Measurements from ENCODE around the gene NFASC.

Gene NFASC

GRCh38 chr1:205009670-205010069, 139.0 kb downstream of the NFASC start:
- no peak overlapping the region for H3K4me3 ChIP-seq (replicated peaks; ENCODE audit: low read depth, low read length)
- TF ChIP-seq CTCF (IDR thresholded peaks at IDR 0.05; ENCODE audit: low read depth, low read length, missing control alignments), result no peak
- DNase-seq (ENCODE audit: extremely low read depth, low read depth), result no peak

DNA sequence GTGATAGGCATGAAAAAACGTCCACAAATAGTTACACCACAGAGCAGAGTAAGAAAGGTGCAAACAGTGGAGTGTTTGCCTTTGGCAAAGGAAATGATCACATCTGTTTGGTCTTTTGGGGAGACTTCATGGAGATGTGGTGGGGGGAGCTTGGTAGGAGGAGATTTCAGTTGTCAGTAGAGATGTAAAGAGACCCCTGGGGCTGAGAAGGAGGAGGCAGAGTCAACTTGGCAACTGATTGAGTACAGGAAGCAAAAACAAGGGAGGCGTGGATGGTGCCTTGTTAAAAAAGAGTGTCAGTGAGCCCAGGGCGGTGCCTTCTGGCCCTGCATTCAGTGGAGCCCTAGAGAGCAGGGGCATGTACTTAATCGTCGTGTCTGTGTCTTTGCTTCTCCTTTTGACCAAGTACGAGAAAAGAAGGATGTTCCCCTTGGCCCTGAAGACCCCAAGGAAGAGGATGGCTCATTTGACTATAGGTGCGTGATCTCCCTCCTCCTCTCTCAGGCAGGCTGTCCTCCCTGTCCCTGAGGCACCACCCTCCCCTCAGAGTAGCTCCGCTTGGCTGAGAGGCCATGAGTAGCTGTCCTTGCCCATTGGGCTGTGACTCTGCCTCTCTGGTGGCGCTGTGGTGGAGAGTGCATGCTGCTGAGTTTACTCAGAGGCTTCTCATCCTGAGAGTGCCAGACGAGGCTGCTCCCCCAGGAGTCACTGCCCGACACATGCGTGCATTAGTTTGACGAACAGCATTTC, 141.9 kb downstream of the NFASC start:
- no peak for TF ChIP-seq CTCF (IDR thresholded peaks at IDR 0.05; ENCODE audit: low read depth, low read length, missing control alignments)
- no peak for DNase-seq (ENCODE audit: extremely low read depth, low read depth)
- no peak overlapping the region for H3K4me3 ChIP-seq (replicated peaks; ENCODE audit: low read depth, low read length)

DNA sequence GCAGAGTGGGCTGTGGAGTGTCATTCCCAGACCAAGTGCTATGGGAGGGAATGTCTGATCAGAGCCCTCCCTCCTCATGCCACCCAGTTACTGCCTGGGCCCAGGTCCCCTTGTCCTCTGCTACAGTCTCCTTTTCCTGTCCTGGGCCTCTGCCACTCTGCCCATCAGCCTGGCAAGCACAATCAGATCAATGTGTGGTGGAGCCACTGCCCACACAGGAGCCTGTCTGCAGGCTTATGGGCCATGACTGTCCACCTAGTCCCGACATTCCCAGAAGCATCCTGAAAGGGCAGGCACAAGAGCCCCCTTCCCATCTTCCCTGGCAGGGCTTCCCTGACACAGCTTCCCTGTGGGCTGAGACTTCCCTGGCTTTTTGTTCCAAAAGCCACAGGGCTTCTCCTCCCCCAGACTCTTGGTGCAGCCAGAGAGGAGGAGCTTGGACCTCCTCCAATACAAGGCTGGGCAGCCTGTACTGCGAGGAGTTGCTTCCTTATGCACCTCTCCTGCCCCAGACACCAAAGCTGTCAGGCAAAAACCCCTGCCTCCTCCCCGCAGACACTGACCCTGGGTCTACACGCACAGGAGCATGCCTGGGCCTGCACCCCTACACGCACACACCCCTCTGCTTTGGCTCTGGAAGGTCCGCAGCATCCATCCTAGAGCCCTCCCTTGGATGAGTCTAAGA, 143.2 kb downstream of the NFASC start:
- H3K4me3 ChIP-seq (replicated peaks; ENCODE audit: low read depth, low read length), result no peak overlapping the region
- DNase-seq (ENCODE audit: extremely low read depth, low read depth), result peak; percentile 1
- TF ChIP-seq CTCF (IDR thresholded peaks at IDR 0.05; ENCODE audit: low read depth, low read length, missing control alignments), result no peak

DNA sequence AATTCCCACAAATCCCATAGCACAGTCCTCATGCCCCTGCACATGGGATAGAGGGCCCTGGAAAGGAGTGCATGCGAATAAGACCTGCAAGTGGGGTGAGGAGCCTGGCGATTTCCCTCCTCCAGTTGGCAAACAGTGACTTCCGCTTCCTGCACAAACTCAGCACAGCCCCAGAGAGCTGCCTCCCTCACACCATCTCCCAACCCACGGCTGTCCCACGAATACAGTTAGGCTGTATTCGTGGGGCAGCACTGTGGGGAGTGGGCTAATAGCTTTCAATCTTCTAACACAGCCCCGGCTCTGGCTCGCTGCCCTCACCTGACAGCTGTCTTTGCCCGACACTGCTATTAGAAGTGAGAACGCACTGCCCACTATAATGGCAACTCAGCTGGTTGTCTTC, 144.1 kb downstream of the NFASC start:
- no peak for DNase-seq (ENCODE audit: extremely low read depth, low read depth)
- TF ChIP-seq CTCF (IDR thresholded peaks at IDR 0.05; ENCODE audit: low read depth, low read length, missing control alignments), result no peak
- H3K4me3 ChIP-seq (replicated peaks; ENCODE audit: low read depth, low read length), result no peak overlapping the region

GRCh38 chr1:205015241-205015640, 144.6 kb downstream of the NFASC start:
- no peak overlapping the region for H3K4me3 ChIP-seq (replicated peaks; ENCODE audit: low read depth, low read length)
- DNase-seq (ENCODE audit: extremely low read depth, low read depth), result no peak
- TF ChIP-seq CTCF (IDR thresholded peaks at IDR 0.05; ENCODE audit: low read depth, low read length, missing control alignments), result no peak

- H3K4me3 ChIP-seq (replicated peaks; ENCODE audit: low read depth, low read length), result no peak overlapping the region
- TF ChIP-seq CTCF (IDR thresholded peaks at IDR 0.05; ENCODE audit: low read depth, low read length, missing control alignments), result no peak
- no peak for DNase-seq (ENCODE audit: extremely low read depth, low read depth)
Observed at GRCh38 chr1:205016075-205016474, 145.4 kb downstream of the NFASC start.

Measured in HFF-Myc (cell line).